Esophagus squamous epithelium (tissue), 5 donors: ENCODE results near the gene SCAI. TPM values are rescaled to one million over a fixed set of nuclear protein-coding genes. Genes with fewer than 3 reads are reported as not detected.

Source experiments
- DNase-seq: peaks from one replicate; lab custom pipeline; 2025; lab: John Stamatoyannopoulos, UW
- H3K27ac ChIP-seq, 4 donors: fragments of 200-600 bp; sonication (generic); one replicate each; pipeline ENCODE4 v1.5.1; 2016 to 2019; ENCODE audit warnings: mild to moderate bottlenecking in 1 of 4
- H3K27me3 ChIP-seq, 4 donors: fragments of 200-600 bp; sonication (generic); 1 replicate in 3 of 4; 2 replicates in 1 of 4; pipeline versions ENCODE4 v1.5.1 to v1.6.0; 2017 to 2021; ENCODE audit warnings: antibody characterized with exemption in 1 of 4
- H3K36me3 ChIP-seq, 3 donors: fragments of 200-600 bp; sonication (generic); one replicate each; pipeline ENCODE4 v1.5.1; 2016 to 2019
- H3K4me1 ChIP-seq, 3 donors: fragments of 200-600 bp; sonication (generic); one replicate each; pipeline ENCODE4 v1.5.1; 2017 to 2019
- H3K4me3 ChIP-seq, 4 donors: fragments of 200-600 bp; sonication (generic); 1 replicate in 3 of 4; 2 replicates in 1 of 4; pipeline ENCODE4 v1.5.1; 2016 to 2019; ENCODE audit warnings: mild to moderate bottlenecking in 2 of 4, moderate library complexity in 1 of 4
- H3K9me3 ChIP-seq, 3 donors: fragments of 200-600 bp; sonication (generic); one replicate each; pipeline ENCODE4 v1.5.1; 2016 to 2019
- POLR2A ChIP-seq, 4 donors: fragments of 450-650 bp; IDR thresholded peaks; one replicate each; pipeline ENCODE4 v1.6.1; 2017; ENCODE audit warnings: antibody characterized with exemption in 4 of 4, mild to moderate bottlenecking in 4 of 4, moderate library complexity in 3 of 4
- WGBS, 2 donors: methylation state at CpG; one replicate each; pipeline ENCODE4 v1.1.5; 2018; 5-methylcytosine and 5-hydroxymethylcytosine counted together
- intact Hi-C: fragments of 100-400 bp; cut with DNase I; formaldehyde crosslinking; loops from one replicate; pipeline ENCODE4 v1.15.0; 2022
- total RNA-seq, 4 donors: library from RNA; depleted of rRNA; stranded (reverse); fragments of >200 nt; gene quantifications; one replicate each; pipeline ENCODE4 v1.1.0, GENCODE V29; 2016
- TF ChIP-seq, protein P1 (sequence below), 6 experiments: fragments of 450-650 bp in 4 of 6; fragments of 200-600 bp in 2 of 6; sonication (generic) in 2 of 6; IDR thresholded peaks; one replicate each; pipeline ENCODE4 v1.5.1; 2016 to 2019; ENCODE audit warnings: antibody characterized with exemption in 6 of 6, mild to moderate bottlenecking in 4 of 6, moderate library complexity in 4 of 6
- donor health status: DM: yes; HTN: yes; CAD: no.

The SCAI gene
- total RNA-seq, 4 donors from 2014 or later: 3.3 to 9.9 (median 5.3) TPM

DNA sequence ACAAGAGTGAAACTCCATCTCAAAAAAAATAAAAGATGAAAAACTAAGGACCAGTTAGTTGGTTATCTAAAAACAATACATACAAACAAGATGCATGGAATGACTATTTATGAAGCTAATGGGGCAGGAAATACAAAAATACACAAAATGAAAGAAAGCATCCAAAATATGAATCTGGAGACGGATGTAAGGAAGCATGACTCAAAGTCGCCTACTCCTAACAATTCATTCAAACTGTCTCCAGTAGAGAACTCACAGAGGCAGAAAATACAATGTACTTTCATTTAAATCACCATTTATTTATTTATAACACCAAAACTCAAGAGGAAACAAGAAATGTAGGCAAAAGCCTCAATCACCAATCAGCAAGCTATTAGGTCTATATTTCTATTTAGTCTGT lies 68.4 kb downstream of the SCAI start:
- no peak overlapping the region for H3K27ac ChIP-seq
- no peak overlapping the region for H3K4me3 ChIP-seq
- intact Hi-C loops: no loop called here
- H3K4me1 ChIP-seq: no peaks in the 10 kb centered on the region
- no peaks in the 10 kb centered on the region for H3K9me3 ChIP-seq
- TF ChIP-seq POLR2A (IDR thresholded peaks at IDR 0.05): no peak
- TF ChIP-seq, protein P1, sequence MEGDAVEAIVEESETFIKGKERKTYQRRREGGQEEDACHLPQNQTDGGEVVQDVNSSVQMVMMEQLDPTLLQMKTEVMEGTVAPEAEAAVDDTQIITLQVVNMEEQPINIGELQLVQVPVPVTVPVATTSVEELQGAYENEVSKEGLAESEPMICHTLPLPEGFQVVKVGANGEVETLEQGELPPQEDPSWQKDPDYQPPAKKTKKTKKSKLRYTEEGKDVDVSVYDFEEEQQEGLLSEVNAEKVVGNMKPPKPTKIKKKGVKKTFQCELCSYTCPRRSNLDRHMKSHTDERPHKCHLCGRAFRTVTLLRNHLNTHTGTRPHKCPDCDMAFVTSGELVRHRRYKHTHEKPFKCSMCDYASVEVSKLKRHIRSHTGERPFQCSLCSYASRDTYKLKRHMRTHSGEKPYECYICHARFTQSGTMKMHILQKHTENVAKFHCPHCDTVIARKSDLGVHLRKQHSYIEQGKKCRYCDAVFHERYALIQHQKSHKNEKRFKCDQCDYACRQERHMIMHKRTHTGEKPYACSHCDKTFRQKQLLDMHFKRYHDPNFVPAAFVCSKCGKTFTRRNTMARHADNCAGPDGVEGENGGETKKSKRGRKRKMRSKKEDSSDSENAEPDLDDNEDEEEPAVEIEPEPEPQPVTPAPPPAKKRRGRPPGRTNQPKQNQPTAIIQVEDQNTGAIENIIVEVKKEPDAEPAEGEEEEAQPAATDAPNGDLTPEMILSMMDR (IDR thresholded peaks at IDR 0.05): no peak
- H3K36me3 ChIP-seq: no peaks in the 10 kb centered on the region
- WGBS, 2 donors: 78 to 82% methylated on average over 2 of the region's 2 CpGs
- no peak for DNase-seq
- no peaks in the 10 kb centered on the region for H3K27me3 ChIP-seq

DNA sequence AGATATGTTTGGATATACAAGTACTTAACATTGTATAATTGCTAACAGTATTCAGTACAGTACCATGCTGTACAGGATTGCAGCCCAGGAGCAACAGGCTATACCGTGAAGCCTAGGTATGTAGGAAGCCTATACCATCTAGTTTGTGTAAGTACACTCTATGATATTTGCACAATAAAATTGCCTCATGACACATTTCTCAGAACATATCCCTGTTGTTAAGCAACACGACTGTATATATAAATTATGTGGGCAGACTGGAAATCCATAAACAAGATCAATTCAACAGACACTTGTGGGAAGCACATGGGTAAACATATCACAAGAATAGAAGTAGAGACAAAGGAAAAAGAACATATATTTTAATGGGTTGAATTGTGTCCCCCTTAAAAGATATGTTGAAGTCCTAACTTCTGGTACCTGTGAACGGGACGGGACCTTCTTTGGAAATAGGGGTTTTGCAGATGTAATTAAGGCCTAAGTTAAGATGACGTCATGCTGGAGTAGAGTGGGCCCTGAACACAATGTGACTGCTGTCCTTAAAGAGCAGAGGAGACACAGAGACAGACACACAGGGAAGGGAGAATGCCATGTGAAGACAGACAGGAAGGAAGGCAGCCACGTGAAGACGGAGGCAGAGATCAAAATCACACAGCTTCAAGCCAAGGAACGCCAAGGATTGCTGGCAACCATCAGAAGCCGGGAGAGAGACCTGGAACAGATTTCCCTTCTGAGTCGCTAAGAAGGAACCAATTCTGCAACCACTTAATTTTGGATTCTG lies 76.3 kb downstream of the SCAI start:
- Histone ChIP-seq H3K4me3 (no peak overlapping the region), H3K9me3 (no peaks in the 10 kb centered on the region), H3K27ac (peak overlapping the region in 1 of 4 donors; percentile 29), H3K27me3 (no peaks in the 10 kb centered on the region), H3K36me3 (no peaks in the 10 kb centered on the region), H3K4me1 (peaks cover 0 to 5% (median 0%) of the 10 kb centered on the region in 3 donors)
- DNase-seq: no peak
- WGBS, 2 donors: 54 to 66% methylated on average over 10 of the region's 10 CpGs
- no peak for TF ChIP-seq POLR2A (IDR thresholded peaks at IDR 0.05)
- TF ChIP-seq, protein P1 (IDR thresholded peaks at IDR 0.05): no peak
- intact Hi-C loops: no loop called here

DNA sequence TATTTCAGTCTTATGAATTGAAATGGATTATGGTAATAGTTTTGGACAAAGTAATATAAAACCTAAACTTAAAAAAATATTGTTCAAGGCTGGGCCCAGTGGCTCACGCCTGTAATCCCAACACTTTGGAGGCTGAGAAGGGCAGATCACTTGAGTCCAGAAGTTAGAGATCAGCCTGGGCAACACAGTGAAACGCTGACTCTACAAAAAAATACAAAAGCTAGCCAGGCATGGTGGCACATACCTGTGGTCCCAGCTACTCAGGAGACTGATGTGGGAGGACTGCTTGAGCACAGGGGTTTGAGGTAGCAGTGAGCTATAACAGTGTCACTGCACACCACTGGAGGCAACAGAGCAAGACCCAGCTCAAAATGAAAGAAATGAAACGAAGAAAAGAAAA lies 81.9 kb downstream of the SCAI start:
- H3K4me3 ChIP-seq: no peak overlapping the region
- H3K4me1 ChIP-seq: no peaks in the 10 kb centered on the region
- no peak for DNase-seq
- no peaks in the 10 kb centered on the region for H3K36me3 ChIP-seq
- intact Hi-C loops: no loop called here
- TF ChIP-seq POLR2A (IDR thresholded peaks at IDR 0.05): no peak
- TF ChIP-seq, protein P1 (IDR thresholded peaks at IDR 0.05): no peak
- H3K27me3 ChIP-seq: no peaks in the 10 kb centered on the region
- H3K9me3 ChIP-seq: no peaks in the 10 kb centered on the region
- WGBS, 2 donors: 88 to 91% methylated on average over 3 of the region's 3 CpGs
- H3K27ac ChIP-seq: no peak overlapping the region

DNA sequence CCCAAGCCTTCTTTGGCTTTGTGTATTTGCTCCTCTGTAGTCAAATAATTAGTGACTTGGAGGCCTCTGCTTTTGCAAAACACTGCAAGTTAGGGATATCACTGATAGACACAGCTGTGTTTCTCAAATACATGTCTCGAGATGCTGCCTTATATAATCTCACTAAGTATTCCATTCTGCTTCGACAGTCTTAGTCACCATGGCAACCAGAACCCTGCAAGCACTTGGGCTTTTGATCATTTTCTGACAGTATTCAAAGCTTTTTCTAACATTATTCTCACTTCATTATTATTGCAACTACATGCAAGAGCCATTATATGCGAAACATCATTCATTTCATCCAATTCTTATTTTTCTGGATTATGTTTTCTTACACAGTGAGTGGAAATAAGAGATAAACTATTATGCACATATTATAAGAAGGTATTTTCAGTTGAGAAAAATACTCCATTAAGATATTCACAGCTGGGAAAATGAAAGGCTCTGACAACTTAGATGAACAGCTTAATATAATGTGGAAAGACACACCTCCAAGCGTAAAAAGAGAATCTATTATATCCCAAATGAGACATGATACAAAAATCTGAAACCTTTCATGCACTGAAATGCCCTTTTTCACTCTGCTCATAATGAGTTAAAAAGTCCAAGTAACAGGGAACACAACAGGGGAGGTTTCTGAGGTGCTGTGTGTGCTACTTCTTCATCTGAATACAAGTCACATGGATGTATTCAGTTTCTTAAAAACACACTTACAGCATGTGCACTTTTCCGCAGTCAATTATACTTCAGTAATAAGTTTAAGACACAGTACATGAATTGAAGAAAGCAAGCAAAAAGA lies 93.9 kb downstream of the SCAI start:
- H3K36me3 ChIP-seq: peaks cover 0 to 8% (median 0%) of the 10 kb centered on the region in 3 donors
- 58 to 69% methylated on average over 5 of the region's 5 CpGs for WGBS, 2 donors
- no peak overlapping the region for H3K27ac ChIP-seq
- no peak for TF ChIP-seq POLR2A (IDR thresholded peaks at IDR 0.05)
- TF ChIP-seq, protein P1 (IDR thresholded peaks at IDR 0.05): no peak
- DNase-seq: no peak
- no peaks in the 10 kb centered on the region for H3K4me1 ChIP-seq
- H3K4me3 ChIP-seq: no peak overlapping the region
- intact Hi-C loops: no loop called here
- H3K27me3 ChIP-seq: no peaks in the 10 kb centered on the region
- no peaks in the 10 kb centered on the region for H3K9me3 ChIP-seq

DNA sequence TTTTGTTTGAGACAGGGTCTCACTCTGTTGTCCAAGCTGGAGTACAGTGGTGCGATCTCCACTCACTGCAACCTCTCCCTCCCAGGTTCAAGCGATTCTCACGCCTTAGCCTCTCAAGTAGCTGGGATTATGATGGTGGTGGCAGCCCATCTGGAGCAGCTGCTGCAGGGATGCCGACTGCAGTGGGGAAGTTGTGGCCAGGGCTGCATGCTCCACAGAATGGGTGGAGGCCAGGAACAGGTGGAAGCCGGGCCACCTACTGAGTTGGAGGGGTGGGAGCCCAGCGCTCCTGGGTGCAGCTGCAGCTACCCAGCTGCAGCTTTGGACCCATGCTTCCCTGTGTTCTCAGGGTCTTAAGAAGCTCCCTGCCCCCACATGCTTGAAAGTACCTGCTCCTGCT lies 99.7 kb downstream of the SCAI start:
- intact Hi-C loops: no loop called here
- Histone ChIP-seq H3K27me3 (no peaks in the 10 kb centered on the region), H3K9me3 (no peaks in the 10 kb centered on the region), H3K36me3 (no peaks in the 10 kb centered on the region), H3K4me3 (no peak overlapping the region), H3K27ac (no peak overlapping the region), H3K4me1 (no peaks in the 10 kb centered on the region)
- TF ChIP-seq, protein P1 (IDR thresholded peaks at IDR 0.05): no peak
- TF ChIP-seq POLR2A (IDR thresholded peaks at IDR 0.05): no peak
- WGBS, 2 donors: 100% methylated on average over 1 to 2 of the region's 6 CpGs
- no peak for DNase-seq
